Measurements from ENCODE around the gene CRACR2A. TPM values are rescaled to one million over a fixed set of nuclear protein-coding genes. Genes with fewer than 3 reads are reported as not detected.

CRACR2A gene
- total RNA-seq, 1 donor from 2014 or later, result 6.5 TPM

- no peak for DNase-seq (ENCODE audit: low spot score)
- H3K9me3 Mint-ChIP-seq (ENCODE audit: unreplicated experiment), result no peaks in the 10 kb centered on the region
- H3K4me3 Mint-ChIP-seq (ENCODE audit: unreplicated experiment), result no peak overlapping the region
- H3K27ac Mint-ChIP-seq (ENCODE audit: unreplicated experiment), result no peak overlapping the region
- peaks cover 8% of the 10 kb centered on the region for H3K4me1 Mint-ChIP-seq (ENCODE audit: unreplicated experiment)
- TF ChIP-seq CTCF (IDR thresholded peaks at IDR 0.05; ENCODE audit: unreplicated experiment), result no peak
- H3K27me3 Mint-ChIP-seq (ENCODE audit: unreplicated experiment), result no peaks in the 10 kb centered on the region
- H3K36me3 Mint-ChIP-seq (ENCODE audit: low read depth, unreplicated experiment), result peaks cover 9% of the 10 kb centered on the region
Observed at GRCh38 chr12:3633396-3633795, 119.5 kb downstream of the CRACR2A start.

- no peak overlapping the region for H3K4me3 Mint-ChIP-seq (ENCODE audit: unreplicated experiment)
- peaks cover 9% of the 10 kb centered on the region for H3K36me3 Mint-ChIP-seq (ENCODE audit: low read depth, unreplicated experiment)
- TF ChIP-seq CTCF (IDR thresholded peaks at IDR 0.05; ENCODE audit: unreplicated experiment), result no peak
- no peaks in the 10 kb centered on the region for H3K27me3 Mint-ChIP-seq (ENCODE audit: unreplicated experiment)
- H3K27ac Mint-ChIP-seq (ENCODE audit: unreplicated experiment), result no peak overlapping the region
- H3K9me3 Mint-ChIP-seq (ENCODE audit: unreplicated experiment), result no peaks in the 10 kb centered on the region
- H3K4me1 Mint-ChIP-seq (ENCODE audit: unreplicated experiment), result peaks cover 8% of the 10 kb centered on the region
- DNase-seq (ENCODE audit: low spot score), result no peak
Observed at GRCh38 chr12:3632754-3633153, 120.2 kb downstream of the CRACR2A start.

GRCh38 chr12:3632256-3632655 lies 120.7 kb downstream of the CRACR2A start:
- Mint-ChIP-seq H3K4me1 (ENCODE audit: unreplicated experiment) (peaks cover 8% of the 10 kb centered on the region), H3K27me3 (ENCODE audit: unreplicated experiment) (no peaks in the 10 kb centered on the region), H3K27ac (ENCODE audit: unreplicated experiment) (no peak overlapping the region), H3K4me3 (ENCODE audit: unreplicated experiment) (no peak overlapping the region), H3K36me3 (ENCODE audit: low read depth, unreplicated experiment) (peaks cover 9% of the 10 kb centered on the region), H3K9me3 (ENCODE audit: unreplicated experiment) (no peaks in the 10 kb centered on the region)
- TF ChIP-seq CTCF (IDR thresholded peaks at IDR 0.05; ENCODE audit: unreplicated experiment), result no peak
- no peak for DNase-seq (ENCODE audit: low spot score)

- H3K36me3 Mint-ChIP-seq (ENCODE audit: low read depth, unreplicated experiment), result peaks cover 9% of the 10 kb centered on the region
- H3K4me1 Mint-ChIP-seq (ENCODE audit: unreplicated experiment), result peaks cover 8% of the 10 kb centered on the region
- H3K27ac Mint-ChIP-seq (ENCODE audit: unreplicated experiment), result no peak overlapping the region
- H3K27me3 Mint-ChIP-seq (ENCODE audit: unreplicated experiment), result no peaks in the 10 kb centered on the region
- no peaks in the 10 kb centered on the region for H3K9me3 Mint-ChIP-seq (ENCODE audit: unreplicated experiment)
- TF ChIP-seq CTCF (IDR thresholded peaks at IDR 0.05; ENCODE audit: unreplicated experiment), result no peak
- no peak overlapping the region for H3K4me3 Mint-ChIP-seq (ENCODE audit: unreplicated experiment)
- DNase-seq (ENCODE audit: low spot score), result no peak
Observed at GRCh38 chr12:3631759-3632158, 121.2 kb downstream of the CRACR2A start.

GRCh38 chr12:3631272-3631637 lies 121.7 kb downstream of the CRACR2A start:
- Mint-ChIP-seq H3K4me1 (ENCODE audit: unreplicated experiment) (peaks cover 8% of the 10 kb centered on the region), H3K36me3 (ENCODE audit: low read depth, unreplicated experiment) (peaks cover 9% of the 10 kb centered on the region), H3K27ac (ENCODE audit: unreplicated experiment) (no peak overlapping the region), H3K27me3 (ENCODE audit: unreplicated experiment) (no peaks in the 10 kb centered on the region), H3K9me3 (ENCODE audit: unreplicated experiment) (no peaks in the 10 kb centered on the region), H3K4me3 (ENCODE audit: unreplicated experiment) (no peak overlapping the region)
- no peak for DNase-seq (ENCODE audit: low spot score)
- no peak for TF ChIP-seq CTCF (IDR thresholded peaks at IDR 0.05; ENCODE audit: unreplicated experiment)

Measured in endothelial cell (in vitro differentiated cells).